NCI-H1694 treated with DMSO at 0.1 percent for 48 hours (cell line): ENCODE measurements around the gene DGKI.

ENCODE experiments used
- DNase-seq: peaks from one replicate; lab custom pipeline; 2025; lab: John Stamatoyannopoulos, UW

Gene DGKI

DNA sequence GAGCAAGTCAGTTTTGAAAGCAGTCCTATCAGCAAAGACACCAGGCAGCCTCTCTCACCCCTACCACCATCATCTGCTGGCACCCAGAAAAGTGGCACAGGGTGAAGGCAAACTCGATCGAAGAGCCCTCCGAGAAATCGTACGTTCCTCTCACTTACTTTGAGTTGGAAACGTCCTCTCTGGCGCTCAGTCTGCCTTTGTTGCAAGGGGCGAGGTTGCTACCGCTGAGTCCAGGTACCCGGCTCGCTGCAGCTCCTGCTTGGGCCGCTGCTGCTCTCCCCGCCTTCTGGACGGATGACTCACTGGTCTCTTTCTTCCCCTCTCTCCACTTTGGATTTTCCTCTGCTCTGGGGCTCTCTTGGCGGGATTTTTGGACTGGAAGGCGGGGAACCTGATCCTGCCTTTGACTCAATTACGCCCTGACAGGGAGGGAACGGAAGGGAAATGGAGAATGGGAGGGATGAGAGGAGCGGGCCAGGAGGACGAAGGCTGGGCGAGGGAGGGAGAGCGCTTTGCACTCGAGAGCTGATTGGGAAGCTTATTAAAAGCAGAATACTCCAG lies 503.4 kb downstream of the DGKI start, which contains the start of gene PTN:
Gene PTN (minus strand): TSS at position 453 of the 561 bp plus-strand sequence. CDS start 88,760 bp downstream, outside the sequence.
- no peak for DNase-seq

DNA sequence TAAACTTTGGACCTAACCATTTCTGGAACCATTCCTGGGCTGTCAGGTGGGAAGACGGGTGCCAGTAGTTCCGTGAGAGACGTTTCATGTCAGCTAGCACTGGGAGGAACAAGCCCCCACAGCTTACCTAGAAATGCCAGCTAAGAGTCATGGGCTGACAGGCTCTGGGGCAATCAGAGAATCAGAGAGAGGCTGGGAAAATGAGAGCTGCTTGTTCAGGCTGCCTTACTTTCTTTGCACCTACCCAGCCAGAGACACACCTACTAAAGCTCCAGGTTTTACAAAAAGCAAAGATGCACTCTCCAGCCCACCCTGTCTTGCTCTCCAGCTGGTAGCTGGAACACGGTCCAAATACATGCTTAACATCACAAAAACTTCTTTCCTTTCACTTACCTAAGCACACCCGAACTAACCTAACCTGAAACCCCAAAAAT lies 503.9 kb downstream of the DGKI start:
- DNase-seq: no peak

DNA sequence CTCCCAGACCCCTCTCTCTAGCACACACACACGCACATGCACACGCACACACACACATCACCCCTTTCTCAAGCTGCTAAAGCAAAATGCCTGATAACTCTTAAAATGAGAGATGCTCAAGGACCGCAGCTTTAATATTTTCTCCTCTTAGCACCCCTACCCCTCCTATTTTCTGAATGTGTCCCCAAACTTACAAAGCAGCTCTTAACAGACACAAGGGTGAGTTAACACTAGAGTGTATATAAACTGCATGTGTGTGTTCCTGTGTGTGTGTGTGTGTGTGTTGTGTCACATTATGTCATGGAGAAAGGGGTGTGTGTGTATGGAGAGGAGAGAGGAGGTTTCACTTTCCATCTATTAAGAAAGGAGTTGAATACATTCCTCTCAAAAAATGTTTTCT lies 504.5 kb downstream of the DGKI start:
- no peak for DNase-seq

DNA sequence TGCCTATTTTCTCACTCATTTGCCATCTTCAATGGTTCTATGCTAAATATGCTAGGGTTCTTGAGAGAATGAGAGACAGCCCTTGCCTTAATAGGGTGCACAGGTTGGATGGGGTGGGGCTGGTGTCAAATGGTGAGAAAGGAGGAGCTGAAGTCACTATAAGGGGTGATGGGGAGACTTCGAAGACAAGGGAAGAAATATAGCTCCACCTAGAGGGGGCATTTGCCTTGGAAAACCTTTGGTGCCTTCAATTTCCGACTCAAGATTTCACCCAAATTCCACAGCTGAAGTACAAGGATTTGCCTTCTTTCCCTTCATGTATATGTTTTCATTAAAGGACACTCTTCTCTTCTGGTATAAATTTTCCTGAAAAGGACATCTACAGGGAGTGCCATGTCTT lies 508.9 kb downstream of the DGKI start:
- DNase-seq: no peak

DNA sequence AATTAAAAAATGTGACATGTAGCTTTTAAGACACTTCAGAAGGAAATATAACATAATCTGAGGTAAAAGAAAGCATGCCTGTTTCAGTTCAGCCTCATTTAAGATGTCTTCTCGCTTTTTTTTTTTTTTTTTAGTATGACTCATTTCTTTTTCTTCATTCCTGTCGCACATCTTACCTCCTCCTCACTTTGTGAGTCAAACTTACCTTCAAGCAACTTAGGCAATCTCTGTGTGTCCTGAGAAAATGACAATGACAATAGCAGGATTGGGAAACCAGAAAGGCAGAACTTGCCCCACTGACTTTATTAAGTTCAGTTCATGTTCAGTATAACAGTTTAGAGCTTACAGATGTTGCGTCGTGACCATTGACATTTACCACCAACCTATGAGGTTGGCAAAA lies 511.0 kb downstream of the DGKI start:
- no peak for DNase-seq

DNA sequence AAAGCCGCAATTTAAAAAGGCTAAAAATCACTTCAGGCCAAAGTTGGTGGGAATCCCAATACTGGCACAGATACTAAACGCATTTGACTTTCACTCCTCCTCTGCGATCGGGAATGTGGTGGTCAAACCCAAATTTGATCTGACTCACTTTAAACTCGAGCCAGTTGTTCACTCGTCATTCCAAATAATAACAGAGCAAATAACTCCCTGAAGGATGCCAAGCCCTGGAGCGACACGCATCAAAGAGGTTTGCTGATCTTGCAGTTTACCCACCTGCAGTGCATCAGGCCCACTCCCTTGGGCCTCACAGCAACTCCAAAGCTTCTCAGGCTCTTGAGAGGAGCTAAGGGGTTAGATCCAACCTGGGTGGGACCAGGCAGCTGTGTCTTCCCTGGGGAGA lies 515.4 kb downstream of the DGKI start:
- DNase-seq: no peak
